H9 (cell line): ENCODE results near the gene GCLC. TPM values are rescaled to one million over a fixed set of nuclear protein-coding genes. Genes with fewer than 3 reads are reported as not detected.
A peak's percentile ranks its signal among the peaks of the same experiment; 100 is the strongest.

Experiments used
- DNase-seq: peaks from one replicate; pipeline ENCODE4 v3.0.0-alpha.2; 2017
- H2AFZ ChIP-seq: one replicate; pipeline ENCODE4 v1.6.1; 2013; ENCODE audit warnings: mild to moderate bottlenecking, low read length, control low read depth, moderate library complexity
- H2AK5ac ChIP-seq: 2 replicates; pipeline ENCODE4 v1.6.1; 2013; ENCODE audit warnings: low read length, control low read depth, mixed read lengths; ENCODE audit not compliant: insufficient read length
- H2BK120ac ChIP-seq: one replicate; pipeline ENCODE4 v1.6.1; 2013; ENCODE audit warnings: low read depth, mild to moderate bottlenecking, low read length, control low read depth, inconsistent platforms; ENCODE audit not compliant: poor library complexity, severe bottlenecking
- H2BK12ac ChIP-seq: 2 replicates; pipeline ENCODE4 v1.6.1; 2013; ENCODE audit warnings: low read length, control low read depth, mixed read lengths, low read depth; ENCODE audit not compliant: insufficient read length
- H2BK15ac ChIP-seq: 2 replicates; pipeline ENCODE4 v1.6.1; 2013; ENCODE audit warnings: low read depth, low read length, control low read depth
- H2BK20ac ChIP-seq: one replicate; pipeline ENCODE4 v1.6.1; 2013; ENCODE audit warnings: low read depth, mild to moderate bottlenecking, low read length, control low read depth, inconsistent platforms; ENCODE audit not compliant: poor library complexity, severe bottlenecking
- H2BK5ac ChIP-seq: 2 replicates; pipeline ENCODE4 v1.6.1; 2013; ENCODE audit warnings: low read length, control low read depth, mixed read lengths; ENCODE audit not compliant: insufficient read length
- H3K14ac ChIP-seq: 2 replicates; pipeline ENCODE4 v1.6.1; 2013; ENCODE audit warnings: low read length, control low read depth; ENCODE audit not compliant: insufficient read depth
- H3K18ac ChIP-seq: 2 replicates; pipeline ENCODE4 v1.6.1; 2013; ENCODE audit warnings: low read depth, mild to moderate bottlenecking, mixed read lengths, low read length, control low read depth; ENCODE audit not compliant: insufficient read length
- H3K23ac ChIP-seq: 2 replicates; pipeline ENCODE4 v1.6.1; 2013; ENCODE audit warnings: low read length, control low read depth, mixed read lengths, low read depth; ENCODE audit not compliant: insufficient read length
- H3K23me2 ChIP-seq: 2 replicates; pipeline ENCODE4 v1.6.1; 2013; ENCODE audit warnings: low read depth, mild to moderate bottlenecking, mixed read lengths, low read length, control low read depth; ENCODE audit not compliant: insufficient read length, poor library complexity, severe bottlenecking
- H3K27ac ChIP-seq: 2 replicates; pipeline ENCODE4 v1.5.1; 2013; ENCODE audit warnings: low read length, control low read depth, mixed read lengths, low read depth; ENCODE audit not compliant: insufficient read length
- H3K27me3 ChIP-seq: 2 replicates; pipeline ENCODE4 v1.6.1; 2013; ENCODE audit warnings: low read length, control low read depth, inconsistent platforms; ENCODE audit not compliant: insufficient read depth
- H3K4ac ChIP-seq: 2 replicates; pipeline ENCODE4 v1.6.1; 2013; ENCODE audit warnings: low read depth, mild to moderate bottlenecking, control low read depth, inconsistent platforms, low read length, moderate library complexity
- H3K4me1 ChIP-seq: 2 replicates; pipeline ENCODE4 v1.6.1; 2013; ENCODE audit warnings: low read length, control low read depth, inconsistent platforms; ENCODE audit not compliant: insufficient read depth
- H3K4me2 ChIP-seq: 2 replicates; pipeline ENCODE4 v1.6.1; 2013; ENCODE audit warnings: low read length, control low read depth, mixed read lengths; ENCODE audit not compliant: insufficient read length, insufficient read depth
- H3K56ac ChIP-seq: 2 replicates; pipeline ENCODE4 v1.6.1; 2013; ENCODE audit warnings: low read depth, mild to moderate bottlenecking, mixed read lengths, low read length, control low read depth; ENCODE audit not compliant: insufficient read length
- H3K79me1 ChIP-seq: 2 replicates; pipeline ENCODE4 v1.6.1; 2013; ENCODE audit warnings: low read depth, mild to moderate bottlenecking, moderate library complexity, low read length, control low read depth, inconsistent platforms; ENCODE audit not compliant: insufficient read depth, poor library complexity, severe bottlenecking
- H3K79me2 ChIP-seq: 2 replicates; pipeline ENCODE4 v1.6.1; 2013; ENCODE audit warnings: low read length, control low read depth, inconsistent platforms; ENCODE audit not compliant: insufficient read depth
- H3K9ac ChIP-seq: 2 replicates; pipeline ENCODE4 v1.6.1; 2013; ENCODE audit warnings: low read length, control low read depth, mixed read lengths; ENCODE audit not compliant: insufficient read length; ENCODE audit errors: extremely low read depth
- H3K9me3 ChIP-seq: one replicate; pipeline ENCODE4 v1.6.1; 2013; ENCODE audit warnings: low read depth, low read length, inconsistent platforms; ENCODE audit not compliant: control insufficient read depth
- H3T11ph ChIP-seq: one replicate; pipeline ENCODE4 v1.6.1; 2013; ENCODE audit warnings: mild to moderate bottlenecking, low read length, control low read depth, inconsistent platforms
- H4K20me1 ChIP-seq: one replicate; pipeline ENCODE4 v1.6.1; 2013; ENCODE audit not compliant: control insufficient read depth, insufficient read length, insufficient read depth
- H4K5ac ChIP-seq: 2 replicates; pipeline ENCODE4 v1.6.1; 2013; ENCODE audit warnings: low read depth, mild to moderate bottlenecking, mixed read lengths, low read length, control low read depth; ENCODE audit not compliant: insufficient read length
- H4K8ac ChIP-seq: replicated peaks from 2 replicates; pipeline ENCODE4 v1.6.1; 2013; ENCODE audit warnings: low read length, control low read depth, mixed read lengths, low read depth; ENCODE audit not compliant: insufficient read length
- H4K91ac ChIP-seq: 2 replicates; pipeline ENCODE4 v1.6.1; 2013; ENCODE audit warnings: low read depth, mild to moderate bottlenecking, moderate library complexity, mixed read lengths, low read length, control low read depth; ENCODE audit not compliant: insufficient read length
- H3K27ac Mint-ChIP-seq, 3 experiments: 2 replicates in 2 of 3; 3 replicates in 1 of 3; pipeline ENCODE4 v1.8.0; 2020 to 2021; ENCODE audit warnings: mixed read lengths in 3 of 3, mild to moderate bottlenecking in 1 of 3, moderate library complexity in 1 of 3
- H3K27me3 Mint-ChIP-seq: 2 replicates; pipeline ENCODE4 v1.8.0; 2021; ENCODE audit warnings: low read depth, mild to moderate bottlenecking, moderate library complexity, mixed read lengths
- H3K36me3 Mint-ChIP-seq, 3 experiments: 2 replicates in 2 of 3; 3 replicates in 1 of 3; pipeline ENCODE4 v1.8.0; 2020 to 2021; ENCODE audit warnings: low read depth in 3 of 3, mixed read lengths in 3 of 3; ENCODE audit not compliant: insufficient read depth in 1 of 3
- H3K4me1 Mint-ChIP-seq, 2 experiments: 2 replicates each; pipeline ENCODE4 v1.8.0; 2020; ENCODE audit warnings: mixed read lengths in 2 of 2
- H3K4me3 Mint-ChIP-seq, 2 experiments: 2 replicates in 1 of 2; 3 replicates in 1 of 2; pipeline ENCODE4 v1.8.0; 2020 to 2021; ENCODE audit warnings: mild to moderate bottlenecking in 2 of 2, mixed read lengths in 2 of 2, moderate library complexity in 1 of 2
- H3K9me3 Mint-ChIP-seq, 2 experiments: 2 replicates in 1 of 2; 3 replicates in 1 of 2; pipeline ENCODE4 v1.8.0; 2020; ENCODE audit warnings: mild to moderate bottlenecking in 2 of 2, mixed read lengths in 2 of 2, moderate library complexity in 1 of 2
- WGBS: extraction: QIAGEN DNeasy Blood & Tissue Kit; methylation state at CpG from one replicate; pipeline ENCODE4 v1.1.7; 2013; ENCODE audit warnings: missing lambda C conversion rate, low lambda C conversion rate, mixed read lengths; ENCODE audit not compliant: insufficient read length; ENCODE audit errors: extremely low coverage; 5-methylcytosine and 5-hydroxymethylcytosine counted together
- total RNA-seq: library from RNA; stranded (reverse); gene quantifications from 2 replicates; pipeline ENCODE4 v1.2.1, GENCODE V29; 2021
- TF ChIP-seq, protein P1 (sequence below): fragments of 200-600 bp; sonication (generic); conservative IDR thresholded peaks from 3 replicates; pipeline ENCODE4 v1.8.0; 2021; ENCODE audit warnings: antibody characterized with exemption, mild to moderate bottlenecking

Gene GCLC
- total RNA-seq, 1 experiment from 2014 or later: 55.5 TPM

DNA sequence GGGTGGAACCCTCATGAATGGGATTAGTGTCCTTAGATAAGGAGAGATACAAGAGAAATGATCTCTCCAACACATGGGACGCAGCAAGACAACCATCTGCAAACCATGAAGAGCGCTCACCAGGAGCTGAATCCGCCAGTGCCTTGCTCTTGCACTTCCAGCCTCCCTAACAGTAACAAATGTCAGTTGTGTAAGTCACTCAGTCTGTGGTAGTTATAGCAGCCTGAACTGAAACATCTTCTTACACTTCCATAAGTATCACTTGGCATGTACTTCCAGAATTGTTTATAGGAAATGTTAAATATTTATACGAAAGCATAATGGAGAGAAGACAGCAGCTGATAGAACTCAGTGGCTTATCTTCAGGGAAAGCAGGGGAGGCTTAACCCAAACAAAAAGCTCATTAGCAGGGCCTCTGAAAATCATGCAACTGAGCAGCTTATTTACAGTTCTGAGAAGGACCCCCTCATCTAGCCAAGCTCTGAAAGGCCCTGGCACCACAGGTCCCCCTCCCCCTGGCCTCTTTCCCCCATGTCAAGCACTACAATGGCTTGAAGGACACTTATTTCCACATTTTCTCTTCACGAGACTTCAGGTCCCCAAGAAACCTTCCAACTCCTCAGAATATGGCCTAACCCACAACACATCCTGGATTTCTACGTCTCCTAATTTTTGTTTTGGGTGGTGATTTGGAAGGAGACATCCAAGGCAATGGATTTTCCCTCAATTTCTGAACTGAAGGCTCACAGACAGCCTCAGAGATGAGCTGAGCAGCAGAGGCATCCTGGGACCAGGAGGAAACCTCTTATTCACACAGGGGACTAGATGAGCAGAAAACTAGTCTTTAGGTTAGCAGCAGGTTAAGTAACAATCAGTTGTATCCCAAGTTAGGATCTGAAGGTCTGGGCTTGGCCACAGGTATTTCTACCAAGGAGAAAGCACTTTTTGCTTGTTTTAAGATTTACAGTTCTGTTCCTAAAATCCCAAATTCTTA is 49.1 kb downstream of the GCLC start:
- Mint-ChIP-seq H3K36me3 (peaks cover 3 to 32% (median 15%) of the 10 kb centered on the region in 3 experiments; a peak in 5 of 7 replicates), H3K9me3 (peaks cover 0 to 3% of the 10 kb centered on the region in 2 experiments; a peak in 1 of 5 replicates), H3K4me1 (peaks cover 4 to 12% of the 10 kb centered on the region in 2 experiments; a peak in 3 of 4 replicates), H3K4me3 (no peak overlapping the region), H3K27me3 (no peaks in the 10 kb centered on the region; the same call in none of the 2 replicates), H3K27ac (peak overlapping the region in 1 of 3 experiments; percentile 64; a peak in 1 of 7 replicates)
- H3K79me1 ChIP-seq: no peaks in the 10 kb centered on the region
- H2AK5ac ChIP-seq: no peak overlapping the region
- H3K23ac ChIP-seq: no peak overlapping the region
- no peak overlapping the region for H2BK20ac ChIP-seq
- no peak overlapping the region for H2BK12ac ChIP-seq
- TF ChIP-seq, protein P1, sequence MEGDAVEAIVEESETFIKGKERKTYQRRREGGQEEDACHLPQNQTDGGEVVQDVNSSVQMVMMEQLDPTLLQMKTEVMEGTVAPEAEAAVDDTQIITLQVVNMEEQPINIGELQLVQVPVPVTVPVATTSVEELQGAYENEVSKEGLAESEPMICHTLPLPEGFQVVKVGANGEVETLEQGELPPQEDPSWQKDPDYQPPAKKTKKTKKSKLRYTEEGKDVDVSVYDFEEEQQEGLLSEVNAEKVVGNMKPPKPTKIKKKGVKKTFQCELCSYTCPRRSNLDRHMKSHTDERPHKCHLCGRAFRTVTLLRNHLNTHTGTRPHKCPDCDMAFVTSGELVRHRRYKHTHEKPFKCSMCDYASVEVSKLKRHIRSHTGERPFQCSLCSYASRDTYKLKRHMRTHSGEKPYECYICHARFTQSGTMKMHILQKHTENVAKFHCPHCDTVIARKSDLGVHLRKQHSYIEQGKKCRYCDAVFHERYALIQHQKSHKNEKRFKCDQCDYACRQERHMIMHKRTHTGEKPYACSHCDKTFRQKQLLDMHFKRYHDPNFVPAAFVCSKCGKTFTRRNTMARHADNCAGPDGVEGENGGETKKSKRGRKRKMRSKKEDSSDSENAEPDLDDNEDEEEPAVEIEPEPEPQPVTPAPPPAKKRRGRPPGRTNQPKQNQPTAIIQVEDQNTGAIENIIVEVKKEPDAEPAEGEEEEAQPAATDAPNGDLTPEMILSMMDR: no peak
- no peak overlapping the region for H3K18ac ChIP-seq
- H4K91ac ChIP-seq: no peak overlapping the region
- H4K8ac ChIP-seq: no peak overlapping the region
- no peaks in the 10 kb centered on the region for H3K9me3 ChIP-seq
- no peaks in the 10 kb centered on the region for H3K79me2 ChIP-seq
- H3T11ph ChIP-seq: no peak overlapping the region
- H2AFZ ChIP-seq: no peak overlapping the region
- no peak overlapping the region for H2BK15ac ChIP-seq
- no peak overlapping the region for H3K4me2 ChIP-seq
- peaks cover 2% of the 10 kb centered on the region for H4K20me1 ChIP-seq
- H3K4me1 ChIP-seq: 0 out of 2 replicates have a peak, but pooled peaks cover 2% of the 10 kb centered on the region
- H4K5ac ChIP-seq: no peak overlapping the region
- H3K14ac ChIP-seq: no peak overlapping the region
- no peak overlapping the region for H3K9ac ChIP-seq
- no peak overlapping the region for H3K4ac ChIP-seq
- no peaks in the 10 kb centered on the region for H3K27me3 ChIP-seq
- no peak overlapping the region for H2BK120ac ChIP-seq
- WGBS: no CpG with 5 or more reads among the region's 6 CpGs
- H2BK5ac ChIP-seq: no peak overlapping the region
- H3K27ac ChIP-seq: no peak overlapping the region
- H3K23me2 ChIP-seq: no peaks in the 10 kb centered on the region
- H3K56ac ChIP-seq: no peak overlapping the region
- no peak for DNase-seq
